Fibroblast of lung (primary cell): Measurements from ENCODE around the gene RFFL. TPM values are rescaled to one million over a fixed set of nuclear protein-coding genes. Genes with fewer than 3 reads are reported as not detected.
A peak's percentile ranks its signal among the peaks of the same experiment; 100 is the strongest.
"Not testable (repeated sequence)": the region's sequence is repeated elsewhere in the genome, so short reads cannot be mapped to it uniquely, and the experiment has no call there.

Experiments
- DNase-seq, 2 donors: peaks; one replicate each; pipeline versions ENCODE4 v3.0.0 to v3.0.0-alpha.2; 2010; ENCODE audit warnings: low read depth in 2 of 2
- H2AFZ ChIP-seq: 2 replicates; pipeline ENCODE4 v1.5.1; 2012; ENCODE audit warnings: low read length, control low read depth, inconsistent platforms
- H3K27ac ChIP-seq: 2 replicates; pipeline ENCODE4 v1.5.1; 2011; ENCODE audit warnings: low read length, control low read depth; ENCODE audit not compliant: insufficient read depth
- H3K27me3 ChIP-seq: 2 replicates; pipeline ENCODE4 v1.5.1; 2011; ENCODE audit warnings: mild to moderate bottlenecking, low read length; ENCODE audit not compliant: control insufficient read depth, insufficient read depth
- H3K36me3 ChIP-seq: 2 replicates; pipeline ENCODE4 v1.5.1; 2011; ENCODE audit warnings: low read length; ENCODE audit not compliant: control insufficient read depth, insufficient read depth
- H3K4me1 ChIP-seq: 2 replicates; pipeline ENCODE4 v1.5.1; 2011; ENCODE audit warnings: low read length; ENCODE audit not compliant: control insufficient read depth, insufficient read depth; ENCODE audit errors: extremely low read depth
- H3K4me2 ChIP-seq: 2 replicates; pipeline ENCODE4 v1.5.1; 2011; ENCODE audit warnings: low read length, control low read depth; ENCODE audit not compliant: insufficient read depth; ENCODE audit errors: extremely low read depth
- H3K4me3 ChIP-seq, 4 experiments: fragments of 200-600 bp in 1 of 4; sonication (generic) in 1 of 4; replicated peaks in 1 of 4; 2 replicates each; pipeline ENCODE4 v1.5.1; 2011 to 2016; ENCODE audit warnings: low read length in 4 of 4, low read depth in 3 of 4, mild to moderate bottlenecking in 3 of 4, control low read depth in 2 of 4, inconsistent platforms in 1 of 4, mixed read lengths in 1 of 4; ENCODE audit not compliant: insufficient read depth in 1 of 4; ENCODE audit errors: control extremely low read depth in 1 of 4
- H3K79me2 ChIP-seq: 2 replicates; pipeline ENCODE4 v1.5.1; 2012; ENCODE audit warnings: mild to moderate bottlenecking, low read length, inconsistent platforms; ENCODE audit not compliant: control insufficient read depth, insufficient read depth
- H3K9ac ChIP-seq: 2 replicates; pipeline ENCODE4 v1.5.1; 2011; ENCODE audit warnings: mild to moderate bottlenecking, low read length, control low read depth; ENCODE audit not compliant: insufficient read depth
- H3K9me3 ChIP-seq: 2 replicates; pipeline ENCODE4 v1.5.1; 2012; ENCODE audit warnings: low read depth, low read length; ENCODE audit not compliant: control insufficient read depth, insufficient read depth
- H4K20me1 ChIP-seq: 2 replicates; pipeline ENCODE4 v1.5.1; 2011; ENCODE audit warnings: low read length; ENCODE audit not compliant: control insufficient read depth, insufficient read depth; ENCODE audit errors: extremely low read depth
- CTCF ChIP-seq, 2 donors: IDR thresholded peaks in 1 of 2; conservative IDR thresholded peaks in 1 of 2; 1 replicate in 1 of 2; 2 replicates in 1 of 2; pipeline ENCODE4 v1.5.1; 2011 to 2012; ENCODE audit warnings: low read length in 2 of 2, control low read depth in 1 of 2, inconsistent platforms in 1 of 2, low read depth in 1 of 2, mild to moderate bottlenecking in 1 of 2
- EZH2 ChIP-seq: IDR thresholded peaks from 2 replicates; pipeline ENCODE4 v1.5.1; 2012; ENCODE audit warnings: low read length, control low read depth, mild to moderate bottlenecking; ENCODE audit errors: missing control alignments
- polyA plus RNA-seq, 2 donors: library from polyadenylated mRNA; depleted of rRNA in 1 of 2; stranded (reverse) in 1 of 2; unstranded in 1 of 2; fragments of >200 nt; gene quantifications; 2 replicates each; pipeline ENCODE4 v1.2.1, GENCODE V29; 2011 to 2012; ENCODE audit warnings: missing spikeins in 1 of 2
- total RNA-seq: library from RNA; depleted of rRNA; stranded (reverse); fragments of >200 nt; gene quantifications from 2 replicates; pipeline ENCODE4 v1.2.1, GENCODE V29; 2014

The RFFL gene
- total and polyA plus RNA-seq, 2 donors (not counting 1 experiment from before 2014, with no cell fraction given): 10.1 to 15.9 TPM

DNA sequence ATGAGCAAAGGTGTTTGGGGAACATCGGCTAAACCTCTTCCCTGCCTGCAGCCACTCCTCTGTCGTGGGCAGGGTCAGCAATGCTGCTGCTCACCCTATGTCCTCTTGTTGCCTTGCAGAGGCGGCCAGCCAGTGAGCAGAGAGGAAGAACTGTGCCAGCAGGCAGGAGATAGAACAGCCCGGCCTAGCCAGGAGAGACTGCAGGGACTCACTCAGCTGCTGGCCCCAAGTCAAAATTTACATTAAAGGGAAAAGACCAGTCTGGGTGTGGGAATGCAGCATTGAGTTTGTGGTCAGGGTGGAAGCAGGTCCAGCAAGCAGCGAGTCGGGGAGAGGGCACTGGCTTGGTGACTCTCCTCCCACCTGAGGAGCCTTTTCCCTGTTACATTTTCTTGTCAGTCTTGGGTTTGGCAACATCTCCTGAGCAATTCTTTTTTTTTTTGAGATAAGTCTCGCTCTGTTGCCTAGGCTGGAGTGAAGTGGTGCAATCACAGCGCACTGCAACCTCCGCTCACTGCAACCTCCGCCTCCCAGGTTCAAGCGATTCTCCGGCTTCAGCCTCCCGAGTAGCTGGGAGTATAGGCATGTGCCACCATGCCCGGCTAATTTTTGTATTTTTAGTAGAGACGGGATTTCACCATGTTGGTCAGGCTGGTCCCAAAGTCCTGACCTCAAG lies 60.5 kb downstream of the RFFL start:
- no peaks in the 10 kb centered on the region for H4K20me1 ChIP-seq
- no peak overlapping the region for H2AFZ ChIP-seq
- H3K9ac ChIP-seq: no peak overlapping the region
- H3K36me3 ChIP-seq: peaks cover 25% of the 10 kb centered on the region
- peak; percentile 66 to 69 for DNase-seq
- H3K9me3 ChIP-seq: no peaks in the 10 kb centered on the region
- H3K27ac ChIP-seq: no peak overlapping the region
- no peaks in the 10 kb centered on the region for H3K27me3 ChIP-seq
- H3K79me2 ChIP-seq: no peaks in the 10 kb centered on the region
- TF ChIP-seq CTCF (conservative IDR thresholded peaks at IDR 0.05 in 1 of 2, IDR thresholded peaks at IDR 0.05 in 1 of 2; ENCODE audit: low read depth in 1 of 2, low read length in 2 of 2): no peak
- no peak for TF ChIP-seq EZH2
- peaks cover 1% of the 10 kb centered on the region for H3K4me1 ChIP-seq
- no peak overlapping the region for H3K4me2 ChIP-seq
- H3K4me3 ChIP-seq: no peak overlapping the region

DNA sequence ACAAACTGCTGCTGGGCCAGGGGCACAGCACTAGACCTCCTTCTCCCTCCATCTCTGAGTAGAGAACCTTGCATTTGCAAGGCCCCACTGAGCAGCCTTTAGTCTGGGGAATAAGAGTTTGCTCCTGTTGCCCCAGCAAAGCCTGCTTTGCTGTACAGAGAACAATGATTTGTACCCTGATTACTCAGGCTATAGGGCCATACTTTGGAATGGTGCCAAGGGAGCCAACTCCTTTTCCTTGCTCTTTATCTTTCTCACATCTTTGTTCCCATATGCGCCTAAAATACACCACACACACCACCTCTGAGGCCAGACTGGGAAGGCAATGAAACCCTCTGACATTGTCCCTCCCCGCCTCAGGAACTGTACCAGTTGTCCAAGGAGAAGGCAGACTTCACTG lies 62.0 kb downstream of the RFFL start:
- H4K20me1 ChIP-seq: no peaks in the 10 kb centered on the region
- no peaks in the 10 kb centered on the region for H3K27me3 ChIP-seq
- H3K4me2 ChIP-seq: no peak overlapping the region
- no peak for DNase-seq
- no peak overlapping the region for H3K4me3 ChIP-seq
- H3K4me1 ChIP-seq: peaks cover 13% of the 10 kb centered on the region
- TF ChIP-seq EZH2: no peak
- no peak for TF ChIP-seq CTCF (conservative IDR thresholded peaks at IDR 0.05 in 1 of 2, IDR thresholded peaks at IDR 0.05 in 1 of 2; ENCODE audit: low read depth in 1 of 2, low read length in 2 of 2)
- H2AFZ ChIP-seq: no peak overlapping the region
- H3K9me3 ChIP-seq: no peaks in the 10 kb centered on the region
- peaks cover 22% of the 10 kb centered on the region for H3K36me3 ChIP-seq
- no peak overlapping the region for H3K9ac ChIP-seq
- H3K79me2 ChIP-seq: no peaks in the 10 kb centered on the region
- no peak overlapping the region for H3K27ac ChIP-seq

DNA sequence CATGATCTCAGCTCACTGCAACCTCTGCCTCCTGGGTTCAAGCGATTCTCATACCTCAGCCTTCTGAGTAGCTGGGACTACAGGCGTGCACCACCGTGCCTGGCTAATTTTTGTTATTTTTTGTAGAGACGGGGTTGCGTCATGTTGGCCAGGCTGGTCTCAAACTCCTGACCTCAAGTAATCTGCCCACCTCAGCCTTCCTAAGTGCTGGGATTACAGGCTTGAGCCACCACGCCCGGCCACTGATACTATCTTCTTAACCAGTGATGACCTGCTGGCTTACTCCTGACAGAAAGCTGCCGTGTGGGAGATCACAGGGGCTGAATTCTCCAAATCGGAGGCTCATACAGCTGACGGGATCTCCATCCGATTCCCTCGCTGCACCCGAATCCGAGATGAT lies 62.5 kb downstream of the RFFL start:
- not testable (repeated sequence) for H4K20me1 ChIP-seq, H2AFZ ChIP-seq, H3K27me3 ChIP-seq, H3K4me2 ChIP-seq, H3K27ac ChIP-seq, H3K9ac ChIP-seq, H3K79me2 ChIP-seq, DNase-seq, H3K9me3 ChIP-seq, H3K4me3 ChIP-seq
- H3K36me3 ChIP-seq: peaks cover 20% of the 10 kb centered on the region
- H3K4me1 ChIP-seq: peaks cover 13% of the 10 kb centered on the region
